DOHH2 (cell line): ENCODE results near the gene CDKN2AIP.
A peak's percentile ranks its signal among the peaks of the same experiment; 100 is the strongest.

ENCODE experiments used
- CTCF ChIP-seq: fragments of 200-600 bp; sonication (generic); IDR thresholded peaks from one replicate; pipeline ENCODE4 v1.5.1; 2014; ENCODE audit warnings: antibody characterized with exemption, mild to moderate bottlenecking, low read depth, low read length; ENCODE audit not compliant: poor library complexity, severe bottlenecking
- EZH2phosphoT487 ChIP-seq: fragments of 200-600 bp; sonication (generic); IDR thresholded peaks from 2 replicates; pipeline ENCODE4 v1.6.1; 2017; ENCODE audit warnings: borderline replicate concordance, mild to moderate bottlenecking, antibody characterized with exemption, low read length, moderate library complexity, mixed read lengths

DNA sequence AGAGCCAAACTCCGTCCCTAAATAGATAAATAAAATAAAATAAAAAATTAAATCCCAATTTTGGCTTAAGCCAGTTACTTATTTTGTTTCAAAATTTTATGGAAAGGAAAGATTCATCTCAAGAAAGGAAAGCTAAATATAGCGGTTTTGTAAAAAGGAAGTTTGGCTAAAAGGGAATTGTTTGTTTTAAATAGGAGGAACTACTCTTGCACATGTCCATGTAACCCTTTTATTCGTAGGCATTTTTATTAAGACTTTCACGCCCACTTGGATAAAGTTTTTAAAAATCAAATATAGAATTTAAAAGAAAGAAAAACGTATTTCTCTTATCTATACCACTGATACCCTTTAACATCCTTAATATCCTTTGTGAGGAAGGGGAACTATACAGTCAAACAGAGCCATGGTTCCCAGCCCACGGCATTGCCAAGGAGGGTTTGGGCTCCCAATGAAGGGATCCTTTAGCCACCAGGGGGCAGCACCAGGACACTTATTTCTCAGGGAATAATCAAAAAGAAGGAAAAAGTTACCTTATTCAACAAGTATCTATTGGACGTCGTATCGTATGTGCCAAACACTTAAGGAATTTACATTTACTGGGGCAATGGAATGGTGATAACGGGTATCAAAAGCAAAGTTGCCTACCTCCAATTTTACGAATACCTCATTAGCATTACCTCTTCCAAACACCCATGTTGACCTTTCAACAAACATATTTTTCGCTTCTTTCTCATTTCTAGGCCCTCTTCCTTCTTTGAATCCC, 27.7 kb downstream of the CDKN2AIP start:
- TF ChIP-seq CTCF (peak; percentile 75), EZH2phosphoT487 (no peak)
